IPS-18c (cell line): Measurements from ENCODE around the gene WDR74.

Source experiments
- H3K4me3 ChIP-seq: 2 replicates; pipeline ENCODE4 v1.7.0; 2013; ENCODE audit warnings: low read depth, mild to moderate bottlenecking, low read length, moderate library complexity; ENCODE audit not compliant: insufficient read depth
- H3K9me3 ChIP-seq: one replicate; pipeline ENCODE4 v1.6.1; 2013; ENCODE audit warnings: mild to moderate bottlenecking, low read length, moderate library complexity; ENCODE audit not compliant: control insufficient read depth, insufficient read depth

Gene WDR74

DNA sequence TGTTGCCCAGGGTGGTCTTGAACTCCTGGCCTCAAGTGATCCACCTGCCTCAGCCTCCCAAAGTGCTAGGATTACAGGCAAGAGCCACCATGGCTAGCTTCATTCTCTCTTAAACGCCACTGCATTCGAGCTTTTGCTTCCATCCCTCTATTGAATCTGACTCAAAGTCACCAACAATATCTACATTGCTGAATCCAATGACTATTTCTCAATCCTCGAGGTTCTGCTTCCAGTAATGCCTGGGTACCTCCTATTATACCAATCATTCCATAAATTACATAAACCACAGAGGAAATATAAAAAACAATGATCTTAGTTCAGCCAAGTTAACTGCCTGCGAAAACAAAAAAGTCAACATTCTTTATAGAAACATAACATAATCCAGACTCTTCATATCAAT, 22.3 kb downstream of the WDR74 start:
- no peak overlapping the region for H3K4me3 ChIP-seq
- H3K9me3 ChIP-seq: no peaks in the 10 kb centered on the region

DNA sequence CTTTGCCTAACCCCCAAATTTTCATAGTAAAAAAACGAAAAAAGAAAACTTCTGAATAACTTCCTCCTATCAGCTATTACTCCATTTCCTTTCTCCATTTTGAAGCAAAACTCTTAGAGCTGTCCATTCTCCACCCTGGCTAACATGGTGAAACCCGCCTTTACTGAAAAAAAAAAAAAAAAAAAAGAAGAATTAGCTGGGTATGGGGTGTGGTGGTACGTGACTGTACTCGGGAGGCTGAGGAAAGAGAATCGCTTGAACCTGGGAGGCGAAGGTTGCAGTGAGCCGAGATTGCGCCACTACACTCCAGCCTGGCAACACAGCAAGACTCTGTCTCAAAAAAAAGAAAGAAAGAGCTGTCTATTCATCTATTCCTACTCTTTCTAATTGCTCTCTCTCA, 22.8 kb downstream of the WDR74 start:
- H3K9me3 ChIP-seq: no peaks in the 10 kb centered on the region
- H3K4me3 ChIP-seq: no peak overlapping the region

DNA sequence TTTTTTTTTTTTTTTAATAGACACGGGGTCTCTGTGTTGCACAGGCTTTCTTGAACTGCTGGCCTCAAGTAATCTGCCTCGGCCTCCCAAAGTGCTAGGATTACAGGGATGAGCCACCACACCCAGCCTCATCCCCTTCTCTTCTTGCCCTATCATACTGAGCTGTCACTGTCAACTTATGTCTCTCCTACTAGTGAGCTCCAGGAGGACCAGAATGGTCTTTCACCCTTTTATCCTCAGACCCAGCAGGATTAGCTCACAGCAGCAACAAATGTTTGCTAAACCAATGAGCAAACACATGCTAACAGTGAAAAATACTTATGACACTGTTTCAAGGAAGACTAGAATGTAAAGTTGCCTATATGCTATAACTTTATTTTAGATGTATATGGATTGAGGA, 27.7 kb downstream of the WDR74 start:
- Histone ChIP-seq H3K9me3 (no peaks in the 10 kb centered on the region), H3K4me3 (no peak overlapping the region)

DNA sequence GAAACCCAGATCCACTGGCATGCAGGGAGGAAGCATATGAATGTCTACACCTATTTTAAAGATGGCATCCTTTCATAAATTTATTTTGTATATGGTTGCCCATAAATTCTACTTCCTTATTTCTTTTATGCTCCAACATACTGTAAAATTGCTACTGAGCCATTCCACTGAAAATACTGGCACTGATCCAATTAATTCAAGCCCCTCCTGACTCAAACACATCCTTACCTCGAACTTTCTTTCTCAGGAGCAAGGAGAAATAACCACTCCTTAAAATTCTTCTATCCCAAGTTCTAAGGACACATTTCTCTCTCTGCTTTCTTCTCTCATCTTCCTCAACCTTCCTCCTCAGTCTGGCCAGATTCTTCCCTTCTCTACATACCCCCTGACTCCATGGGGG, 28.6 kb downstream of the WDR74 start:
- Histone ChIP-seq H3K9me3 (no peaks in the 10 kb centered on the region), H3K4me3 (no peak overlapping the region)

DNA sequence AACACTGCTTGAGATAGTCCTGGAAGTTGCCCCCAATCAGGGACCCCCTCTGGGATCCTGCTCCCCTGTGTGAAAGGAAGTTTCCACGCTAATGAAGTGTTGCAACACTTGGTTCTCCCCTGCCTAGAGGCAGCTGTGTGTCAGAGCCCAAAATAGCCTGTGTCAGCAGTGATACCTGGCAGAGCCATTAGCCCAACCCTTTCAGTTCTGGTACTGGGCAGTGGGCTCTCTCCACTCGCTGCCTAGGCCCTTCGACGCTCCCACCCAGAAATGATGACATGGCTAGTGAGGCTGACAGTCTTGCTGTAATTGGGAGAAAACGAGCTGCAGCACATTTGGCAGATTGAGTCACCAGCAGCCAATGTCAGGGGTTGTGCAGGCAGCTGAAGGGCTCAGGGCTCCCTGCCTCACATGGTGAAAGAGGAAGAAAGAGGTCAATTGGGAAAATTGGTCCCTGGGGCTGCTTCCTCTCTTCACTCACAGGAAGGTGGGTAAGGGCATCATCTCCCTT, 32.7 kb downstream of the WDR74 start:
- Histone ChIP-seq H3K9me3 (peaks cover 2% of the 10 kb centered on the region), H3K4me3 (no peak overlapping the region)

DNA sequence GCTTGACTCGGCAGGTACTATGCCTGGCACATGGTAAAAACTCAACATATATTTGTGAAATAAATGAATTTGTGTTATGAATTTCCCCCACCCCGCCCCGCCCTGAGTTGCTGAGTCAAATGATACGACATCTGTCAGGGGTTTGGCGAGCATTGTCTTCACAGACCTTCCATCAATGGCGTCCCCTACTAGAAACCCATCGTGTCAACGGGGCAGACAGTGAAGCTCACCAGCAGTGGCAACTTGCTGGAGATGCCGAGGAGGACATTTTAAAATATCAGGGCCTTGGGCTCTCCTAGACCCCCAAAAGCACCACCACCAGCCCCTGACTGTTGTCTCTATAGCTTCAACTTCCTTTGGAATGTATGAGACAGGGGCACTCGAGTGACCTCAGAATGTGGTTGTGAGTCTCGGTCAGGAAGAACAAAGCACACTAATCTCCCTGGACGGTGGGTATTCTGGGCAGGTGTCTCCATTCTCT, 33.4 kb downstream of the WDR74 start:
- peak overlapping the region; percentile 94 for H3K4me3 ChIP-seq
- H3K9me3 ChIP-seq: peaks cover 2% of the 10 kb centered on the region

DNA sequence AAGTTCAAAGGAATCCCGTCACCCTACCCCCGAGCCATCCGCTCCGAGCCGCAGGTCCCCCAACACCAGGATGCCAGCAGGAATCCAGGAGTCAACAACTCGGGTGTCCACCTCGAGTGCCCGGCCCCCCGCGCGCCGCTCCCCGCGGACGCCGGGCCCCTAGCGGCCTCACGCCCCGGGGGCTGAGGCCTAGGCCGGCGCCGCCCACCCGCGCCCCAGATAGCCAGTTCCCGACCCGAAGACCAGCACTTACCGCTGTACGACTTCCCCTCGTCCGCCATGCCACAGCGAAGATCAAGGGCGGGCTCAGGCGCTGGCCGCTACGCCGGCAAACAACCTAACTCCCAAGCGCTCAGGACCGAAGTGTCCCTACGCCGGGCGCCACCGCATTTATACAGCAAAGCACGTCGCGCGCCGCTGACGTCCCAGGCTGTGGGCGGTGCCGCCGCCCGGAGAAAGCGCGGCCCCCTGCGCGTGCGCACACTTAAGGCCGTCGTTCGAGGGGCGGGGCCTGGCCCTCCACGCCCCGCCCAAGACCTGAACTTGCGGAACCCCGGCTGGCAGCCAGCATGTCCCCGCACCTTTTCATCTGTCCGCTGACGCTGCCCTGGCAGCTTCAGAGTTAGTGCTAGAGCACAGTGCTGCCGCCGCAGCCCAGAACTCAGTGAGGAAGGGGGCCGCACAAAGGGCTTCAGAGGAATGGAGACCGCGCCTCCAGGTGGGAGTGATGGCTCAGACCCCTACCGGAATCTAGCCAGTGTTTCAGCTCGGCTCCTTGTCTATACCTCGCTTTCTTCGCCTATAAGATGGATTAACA, 34.1 kb downstream of the WDR74 start, which contains the start of gene NXF1:
NXF1 (minus strand) TSS at position 365 of the 817 bp plus-strand sequence; CDS start at position 281, 84 bp downstream.
- H3K9me3 ChIP-seq: peaks cover 2% of the 10 kb centered on the region
- H3K4me3 ChIP-seq: peak within 1 kb of the TSS; percentile 94

DNA sequence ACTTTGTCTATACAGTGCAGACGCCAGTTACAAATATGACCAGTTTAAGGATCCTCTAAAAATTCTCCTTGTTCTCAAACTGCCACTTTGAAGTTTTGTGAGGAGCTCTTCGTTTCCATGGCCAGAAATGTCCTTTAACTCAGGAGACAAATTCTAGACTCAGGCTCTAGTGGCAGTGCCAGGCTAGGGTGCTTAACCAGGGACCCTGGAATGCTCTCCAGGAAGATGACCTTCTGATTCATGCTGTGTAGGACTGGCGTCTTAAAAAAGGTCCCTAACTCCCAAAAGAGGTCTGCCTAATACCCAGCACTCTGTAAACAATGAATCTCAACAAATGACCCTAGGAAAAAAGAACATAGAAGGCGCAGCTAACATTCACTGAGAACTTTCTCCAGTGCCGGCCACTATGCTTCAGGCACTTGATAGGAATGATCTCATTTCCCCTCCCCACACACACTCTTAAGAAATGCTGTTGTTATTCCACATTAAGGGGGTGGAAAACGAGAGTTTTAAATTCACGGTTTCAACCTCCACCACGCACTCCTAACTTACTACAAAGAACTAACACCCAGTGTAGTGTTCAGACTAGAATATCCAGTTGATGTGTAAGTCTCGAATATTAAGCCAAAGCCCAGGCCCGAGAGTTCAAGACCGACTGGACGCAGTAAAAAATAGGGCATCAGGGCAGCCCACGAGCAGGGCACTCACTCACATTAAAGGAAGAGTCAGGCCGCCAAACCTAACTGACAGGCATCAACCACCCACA, 34.9 kb downstream of the WDR74 start:
- H3K4me3 ChIP-seq: peak overlapping the region; percentile 94

DNA sequence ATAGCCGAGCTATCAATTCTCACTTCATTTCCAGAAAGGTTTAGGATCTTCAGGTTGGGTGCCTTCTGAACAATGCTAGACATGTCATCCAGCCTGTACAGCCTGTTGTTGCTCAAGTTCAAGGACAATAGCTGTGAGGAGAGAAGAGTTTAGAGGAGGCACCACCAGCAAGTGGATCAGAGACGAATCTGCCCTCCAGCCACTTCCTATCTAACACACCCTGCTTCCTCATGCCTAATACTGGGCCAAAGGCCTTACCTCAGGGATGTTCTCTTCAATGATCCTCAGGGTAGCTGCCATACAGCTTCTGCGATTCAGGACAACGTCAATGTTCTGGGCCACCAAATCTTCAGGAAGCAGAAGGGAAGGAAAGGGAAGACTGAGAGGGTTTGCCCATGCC, 38.3 kb downstream of the WDR74 start:
- no peak overlapping the region for H3K4me3 ChIP-seq

More for the DNA sequence above, 34.9 kb downstream of the WDR74 start:
- peaks cover 2% of the 10 kb centered on the region for H3K9me3 ChIP-seq

DNA sequence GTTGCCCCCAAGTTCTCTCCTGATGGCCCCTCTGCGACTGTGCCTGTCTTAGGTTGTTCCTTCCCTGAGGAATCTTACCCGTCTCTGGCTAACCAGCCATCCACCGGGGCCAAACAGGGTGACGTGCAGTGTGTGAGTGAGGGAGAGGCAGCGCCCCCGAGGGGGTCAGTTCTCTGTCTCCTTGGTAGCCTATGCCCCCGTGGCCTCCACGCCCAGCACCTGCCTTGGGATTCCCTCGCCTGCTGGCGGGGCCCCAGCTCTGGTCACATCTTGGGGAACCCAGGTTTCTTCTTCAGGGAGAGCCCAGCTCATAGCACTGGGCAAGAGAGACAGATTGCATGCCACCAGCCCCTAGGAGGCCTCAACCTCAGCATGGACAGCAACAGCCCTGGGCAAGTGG, 39.9 kb downstream of the WDR74 start:
- Histone ChIP-seq H3K9me3 (no peaks in the 10 kb centered on the region), H3K4me3 (no peak overlapping the region)

More for the DNA sequence above, 38.3 kb downstream of the WDR74 start:
- H3K9me3 ChIP-seq: peaks cover 2% of the 10 kb centered on the region

DNA sequence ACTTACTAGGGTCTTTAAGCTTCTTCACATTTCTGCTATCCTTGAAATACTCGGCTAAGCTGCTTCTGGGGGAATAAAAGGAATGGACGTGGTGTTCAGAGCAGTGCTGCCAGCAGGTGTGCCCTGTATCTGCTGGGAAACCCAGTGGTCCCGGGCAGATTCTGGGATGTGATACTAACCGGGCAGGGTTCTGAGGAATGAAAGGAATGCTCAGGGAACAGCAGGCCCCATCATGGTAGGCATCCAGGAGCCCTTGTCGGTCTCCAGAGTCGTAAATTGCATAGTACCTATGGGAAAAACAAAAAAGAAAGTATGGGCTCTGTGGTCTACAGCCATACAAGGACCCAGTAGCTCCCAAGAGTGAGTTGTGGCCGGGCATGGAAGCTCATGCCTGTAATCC, 43.1 kb downstream of the WDR74 start:
- no peak overlapping the region for H3K4me3 ChIP-seq
- no peaks in the 10 kb centered on the region for H3K9me3 ChIP-seq

DNA sequence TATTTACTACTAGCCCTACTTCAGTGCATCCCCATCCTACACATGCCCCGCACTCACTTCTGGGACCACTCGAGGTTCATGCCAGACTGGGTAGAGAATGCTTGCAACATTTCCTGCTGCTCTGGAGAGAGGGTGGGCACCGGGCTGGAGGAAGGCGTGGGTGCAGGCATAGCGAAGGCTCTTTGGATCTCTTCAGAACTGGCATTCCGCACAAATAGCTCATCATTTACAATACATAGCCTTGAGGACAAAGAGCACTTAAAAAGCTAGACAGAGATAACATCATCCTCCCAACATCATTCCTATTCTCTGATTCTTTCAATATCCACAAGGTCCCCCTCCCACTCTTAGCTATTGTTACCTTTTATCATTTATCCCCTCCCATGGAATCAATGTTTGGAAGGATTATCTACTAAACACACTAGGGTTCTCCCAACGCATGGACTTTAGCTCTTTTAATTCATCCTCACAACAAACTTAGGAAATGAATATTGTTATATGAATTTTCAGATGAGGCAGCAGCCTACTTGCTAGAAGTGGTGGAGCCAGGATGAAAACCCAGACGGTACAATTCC, 45.1 kb downstream of the WDR74 start:
- H3K4me3 ChIP-seq: no peak overlapping the region
- H3K9me3 ChIP-seq: no peaks in the 10 kb centered on the region

DNA sequence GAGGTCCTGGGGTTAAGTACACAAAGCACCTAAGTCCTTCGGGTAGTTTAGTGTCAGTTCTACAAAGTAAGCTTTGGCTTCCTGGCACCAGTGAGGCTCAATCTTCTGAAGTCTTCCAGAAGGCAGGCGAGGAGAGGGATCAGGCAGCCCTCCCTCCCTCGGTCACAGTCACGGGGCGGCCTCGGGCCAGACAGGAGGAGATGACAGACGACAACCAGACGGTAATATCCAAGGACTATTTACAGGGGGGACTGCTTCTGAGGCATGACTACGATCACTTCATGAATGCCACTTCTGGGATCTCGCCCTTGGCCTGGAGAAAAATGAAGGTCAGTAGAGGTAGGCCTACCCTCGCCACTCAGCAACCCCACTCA, 47.2 kb downstream of the WDR74 start:
- no peak overlapping the region for H3K4me3 ChIP-seq
- H3K9me3 ChIP-seq: no peaks in the 10 kb centered on the region

DNA sequence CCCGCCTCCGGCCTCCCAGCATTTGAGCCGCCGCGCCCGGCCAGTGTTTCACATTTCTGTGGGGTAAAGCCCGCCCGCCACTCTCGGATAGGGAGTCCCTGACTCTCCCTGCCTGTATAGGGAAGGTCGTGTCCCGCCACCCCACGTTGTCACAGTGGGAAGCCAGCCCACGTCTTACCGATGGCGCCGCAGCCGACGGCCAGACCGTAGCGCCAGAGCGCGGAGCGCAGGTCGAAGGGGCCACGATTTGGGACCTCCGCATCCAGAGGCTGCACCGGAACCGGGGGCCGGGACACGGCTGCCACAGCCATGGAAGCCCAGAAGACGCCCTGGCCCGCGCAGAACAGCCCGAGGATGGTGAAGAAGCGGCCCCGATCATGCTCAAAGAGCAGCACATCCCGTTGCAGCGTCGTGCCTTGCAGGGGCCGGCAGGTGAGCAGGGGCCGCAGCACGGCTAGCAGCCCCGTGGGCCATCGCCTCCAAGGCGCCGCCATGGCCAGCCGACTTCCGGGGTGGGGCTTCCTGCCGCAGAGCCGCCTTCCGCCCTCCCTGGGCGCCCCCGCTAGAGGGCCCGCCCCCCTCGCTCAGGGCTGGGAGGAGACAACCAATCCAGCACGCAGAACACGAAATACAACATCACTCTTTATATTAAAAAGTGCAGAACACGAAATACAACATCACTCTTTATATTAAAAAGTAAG, 47.7 kb downstream of the WDR74 start, which contains the start of gene TMEM223:
TMEM223 (minus strand) TSS at position 506 of the 701 bp plus-strand sequence; CDS start at position 494, 12 bp downstream.
- no peaks in the 10 kb centered on the region for H3K9me3 ChIP-seq
- peak within 1 kb of the TSS; percentile 94 for H3K4me3 ChIP-seq

DNA sequence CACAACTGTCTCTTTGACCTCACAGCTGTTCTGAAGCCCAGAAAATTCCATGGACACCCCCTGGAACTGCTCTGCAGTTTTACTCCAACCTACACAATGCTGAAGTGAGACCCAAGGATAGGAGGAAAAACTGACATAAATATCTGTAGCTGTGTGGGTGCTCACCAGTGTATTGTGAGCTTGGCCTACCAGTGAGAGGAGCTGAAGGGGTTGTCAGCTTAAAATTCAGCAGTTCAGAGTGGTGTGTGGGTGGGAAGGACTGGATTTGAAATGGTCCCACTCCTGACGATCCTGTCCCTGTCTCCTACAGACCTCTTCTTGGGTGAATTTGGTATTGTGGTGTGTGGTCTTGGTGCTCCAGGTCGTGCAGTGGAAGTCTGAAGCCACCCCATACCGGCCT, 49.8 kb downstream of the WDR74 start:
- H3K4me3 ChIP-seq: no peak overlapping the region
- no peaks in the 10 kb centered on the region for H3K9me3 ChIP-seq

DNA sequence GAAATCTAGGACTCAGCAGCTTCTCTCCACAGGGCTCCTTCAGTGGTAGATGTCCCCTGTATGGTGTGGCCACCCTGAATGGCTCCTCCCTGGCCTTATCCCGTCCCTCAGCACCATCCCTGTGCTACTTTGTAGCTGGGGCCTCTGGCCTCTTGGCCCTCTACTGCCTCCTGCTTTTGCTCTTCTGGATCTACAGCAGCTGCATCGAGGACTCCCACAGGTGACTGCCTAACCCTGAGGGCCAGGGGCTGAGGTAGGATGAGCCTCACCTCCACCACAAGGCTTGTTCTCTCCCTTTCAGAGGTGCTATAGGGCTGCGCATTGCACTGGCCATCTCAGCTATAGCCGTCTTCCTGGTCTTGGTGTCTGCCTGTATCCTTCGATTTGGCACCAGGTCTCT, 50.4 kb downstream of the WDR74 start:
- no peak overlapping the region for H3K4me3 ChIP-seq
- no peaks in the 10 kb centered on the region for H3K9me3 ChIP-seq
